DOHH2 (cell line): Measurements from ENCODE around the gene XAF1.
"Not testable (repeated sequence)": the region's sequence is repeated elsewhere in the genome, so short reads cannot be mapped to it uniquely, and the experiment has no call there.

Experiments used
- H3F3A ChIP-seq: fragments of 200-600 bp; sonication (generic), shearing (Covaris generic); 2 replicates; pipeline ENCODE4 v1.6.0; 2016; ENCODE audit warnings: antibody characterized with exemption, mild to moderate bottlenecking; ENCODE audit not compliant: control insufficient read depth, insufficient read depth
- H3K27ac ChIP-seq: fragments of 200-600 bp; sonication (generic); 2 replicates; pipeline ENCODE4 v1.5.1; 2014; ENCODE audit warnings: low read depth, mild to moderate bottlenecking, low read length, moderate library complexity
- H3K27me3 ChIP-seq: fragments of 200-600 bp; sonication (generic); 2 replicates; pipeline ENCODE4 v1.6.1; 2014; ENCODE audit warnings: mild to moderate bottlenecking, low read length, mixed read lengths; ENCODE audit not compliant: control insufficient read depth
- H3K36me3 ChIP-seq: fragments of 200-600 bp; sonication (generic); 2 replicates; pipeline ENCODE4 v1.6.1; 2014; ENCODE audit warnings: mild to moderate bottlenecking, low read length, moderate library complexity, mixed read lengths; ENCODE audit not compliant: control insufficient read depth
- H3K4me1 ChIP-seq: fragments of 200-600 bp; sonication (generic); 2 replicates; pipeline ENCODE4 v1.6.1; 2014; ENCODE audit warnings: mild to moderate bottlenecking, low read length, mixed read lengths; ENCODE audit not compliant: control insufficient read depth
- H3K4me2 ChIP-seq: fragments of 200-600 bp; sonication (generic); 2 replicates; pipeline ENCODE4 v1.6.0; 2014; ENCODE audit warnings: mild to moderate bottlenecking, low read length, moderate library complexity
- H3K4me3 ChIP-seq: fragments of 200-600 bp; sonication (generic); 2 replicates; pipeline ENCODE4 v1.5.1; 2014; ENCODE audit warnings: mild to moderate bottlenecking, low read length, mixed read lengths
- H3K79me2 ChIP-seq: fragments of 200-600 bp; sonication (generic); 2 replicates; pipeline ENCODE4 v1.6.1; 2014; ENCODE audit warnings: mild to moderate bottlenecking, low read length, mixed read lengths; ENCODE audit not compliant: control insufficient read depth
- H3K9me2 ChIP-seq: fragments of 200-600 bp; sonication (generic); replicated peaks from 2 replicates; pipeline ENCODE4 v1.6.1; 2014; ENCODE audit warnings: mild to moderate bottlenecking, low read length, mixed read lengths; ENCODE audit not compliant: control insufficient read depth
- H3K9me3 ChIP-seq: fragments of 200-600 bp; sonication (generic); 2 replicates; pipeline ENCODE4 v1.6.1; 2014; ENCODE audit warnings: antibody characterized with exemption, low read length, mixed read lengths; ENCODE audit not compliant: control insufficient read depth, insufficient read depth
- H4K20me1 ChIP-seq: fragments of 200-600 bp; sonication (generic); 2 replicates; pipeline ENCODE4 v1.6.0; 2014; ENCODE audit warnings: low read depth, mild to moderate bottlenecking, antibody characterized with exemption, low read length, moderate library complexity; ENCODE audit not compliant: control insufficient read depth, insufficient read depth
- CTCF ChIP-seq: fragments of 200-600 bp; sonication (generic); IDR thresholded peaks from one replicate; pipeline ENCODE4 v1.5.1; 2014; ENCODE audit warnings: antibody characterized with exemption, mild to moderate bottlenecking, low read depth, low read length; ENCODE audit not compliant: poor library complexity, severe bottlenecking
- EZH2phosphoT487 ChIP-seq: fragments of 200-600 bp; sonication (generic); IDR thresholded peaks from 2 replicates; pipeline ENCODE4 v1.6.1; 2017; ENCODE audit warnings: borderline replicate concordance, mild to moderate bottlenecking, antibody characterized with exemption, low read length, moderate library complexity, mixed read lengths

XAF1 gene

GRCh38 chr17:6761779-6762178 is 5.9 kb downstream of the XAF1 start:
- H3K9me3 ChIP-seq, result no peaks in the 10 kb centered on the region
- TF ChIP-seq EZH2phosphoT487, result no peak
- no peak for TF ChIP-seq CTCF
- no peaks in the 10 kb centered on the region for H3K79me2 ChIP-seq
- no peak overlapping the region for H3K4me3 ChIP-seq
- H3K4me2 ChIP-seq, result no peak overlapping the region
- H3K36me3 ChIP-seq, result no peaks in the 10 kb centered on the region
- H3K27ac ChIP-seq, result no peak overlapping the region
- H3K9me2 ChIP-seq, result no peaks in the 10 kb centered on the region
- H3K27me3 ChIP-seq, result no peaks in the 10 kb centered on the region; the same call in 1 of the 2 replicates
- no peaks in the 10 kb centered on the region for H3K4me1 ChIP-seq
- H3F3A ChIP-seq, result no peaks in the 10 kb centered on the region
- no peaks in the 10 kb centered on the region for H4K20me1 ChIP-seq

GRCh38 chr17:6768447-6768846 is 12.6 kb downstream of the XAF1 start:
- H3K27ac ChIP-seq, result no peak overlapping the region
- H3K36me3 ChIP-seq, result no peaks in the 10 kb centered on the region
- no peaks in the 10 kb centered on the region for H3K9me2 ChIP-seq
- TF ChIP-seq CTCF, result no peak
- TF ChIP-seq EZH2phosphoT487, result no peak
- no peaks in the 10 kb centered on the region for H3K4me1 ChIP-seq
- no peaks in the 10 kb centered on the region for H3F3A ChIP-seq
- peaks cover 10% of the 10 kb centered on the region; the same call in 1 of the 2 replicates for H3K9me3 ChIP-seq
- no peaks in the 10 kb centered on the region; the same call in 1 of the 2 replicates for H3K27me3 ChIP-seq
- H4K20me1 ChIP-seq, result no peaks in the 10 kb centered on the region
- H3K4me2 ChIP-seq, result no peak overlapping the region
- H3K79me2 ChIP-seq, result no peaks in the 10 kb centered on the region
- H3K4me3 ChIP-seq, result no peak overlapping the region

- Histone ChIP-seq H4K20me1 (no peaks in the 10 kb centered on the region), H3K4me3 (no peak overlapping the region), H3K36me3 (no peaks in the 10 kb centered on the region), H3K27ac (no peak overlapping the region), H3K9me2 (no peaks in the 10 kb centered on the region), H3K4me2 (no peak overlapping the region), H3K79me2 (no peaks in the 10 kb centered on the region), H3K9me3 (peaks cover 10% of the 10 kb centered on the region; the same call in 1 of the 2 replicates), H3F3A (no peaks in the 10 kb centered on the region), H3K4me1 (no peaks in the 10 kb centered on the region), H3K27me3 (no peaks in the 10 kb centered on the region)
- TF ChIP-seq EZH2phosphoT487, result no peak
- no peak for TF ChIP-seq CTCF
Observed at GRCh38 chr17:6772016-6772415, 16.2 kb downstream of the XAF1 start.

- not testable (repeated sequence) for H4K20me1 ChIP-seq, H3K9me3 ChIP-seq, H3K79me2 ChIP-seq, H3K36me3 ChIP-seq, H3K4me2 ChIP-seq, H3F3A ChIP-seq, H3K27ac ChIP-seq, H3K9me2 ChIP-seq, H3K27me3 ChIP-seq, H3K4me3 ChIP-seq, H3K4me1 ChIP-seq
Observed at GRCh38 chr17:6774906-6775305, 19.1 kb downstream of the XAF1 start.
